Limb (tissue), 2 donors: ENCODE results near the gene PPID.
"Not testable (repeated sequence)": the region's sequence is repeated elsewhere in the genome, so short reads cannot be mapped to it uniquely, and the experiment has no call there.

Experiments used
- DNase-seq, 2 donors: peaks; one replicate each; pipeline ENCODE4 v3.0.0-alpha.2; 2016; ENCODE audit errors: extremely low spot score in 2 of 2

Gene PPID

GRCh38 chr4:158722917-158723793 lies at the start of gene PPID:
Gene PPID (minus strand): TSS chr4:158723396. CDS start chr4:158723288, 108 bp downstream.
- peak; percentile 87 to 91 for DNase-seq

DNA sequence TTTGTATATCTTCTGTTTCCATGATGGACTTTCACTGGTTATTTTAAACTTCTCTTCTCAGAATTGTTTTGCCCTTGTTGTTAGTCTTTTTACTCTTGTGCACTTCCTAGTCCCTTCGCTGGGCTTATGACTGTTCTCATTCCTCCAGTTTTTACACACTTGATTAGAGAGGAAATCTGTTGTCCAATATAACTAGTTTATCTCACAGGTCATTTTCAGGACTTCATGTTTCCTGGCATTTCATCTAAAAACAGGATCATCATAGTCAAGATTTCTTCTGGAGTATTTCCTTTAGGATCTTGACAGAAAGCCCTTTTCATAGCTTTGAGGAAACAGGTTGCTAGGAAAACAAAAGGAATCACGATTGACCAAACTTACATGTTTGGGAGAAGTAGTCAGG lies 48.6 kb upstream of the PPID start:
- DNase-seq = no peak

GRCh38 chr4:158770671-158771070 lies 47.5 kb upstream of the PPID start:
- DNase-seq = no peak

DNA sequence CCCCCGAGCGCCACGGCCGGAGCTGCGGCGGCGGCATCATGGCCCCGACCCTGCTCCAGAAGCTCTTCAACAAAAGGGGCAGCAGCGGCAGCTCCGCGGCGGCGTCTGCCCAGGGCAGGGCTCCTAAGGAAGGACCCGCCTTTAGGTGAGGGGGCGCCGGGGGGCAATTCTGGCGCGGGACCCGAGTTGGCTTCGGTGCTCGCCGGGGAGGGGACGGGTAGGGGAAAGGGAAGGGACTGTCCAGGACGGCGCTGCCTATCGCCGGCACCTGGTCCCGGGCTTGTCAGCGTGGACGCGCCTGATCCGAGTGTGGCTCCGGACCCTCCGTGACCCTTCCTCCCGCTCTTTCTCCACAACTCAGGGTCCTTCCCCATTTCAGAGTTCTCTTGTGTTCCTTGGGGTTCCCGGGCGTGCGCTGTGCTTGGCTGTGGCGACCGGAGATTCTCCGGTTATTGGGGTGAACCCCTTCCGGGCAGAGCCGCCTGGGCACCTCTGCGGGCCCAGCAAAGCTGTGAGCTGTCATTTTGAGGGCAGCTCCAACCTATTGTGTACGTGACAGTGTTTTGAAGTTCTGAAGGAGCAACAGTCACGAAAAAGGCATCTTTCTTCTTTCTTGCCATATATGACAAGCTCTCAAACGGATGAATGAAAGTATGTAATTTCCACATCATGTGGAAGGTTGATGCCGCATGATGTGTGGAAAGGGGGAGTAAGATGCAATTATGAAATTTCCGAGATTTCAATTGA lies 46.2 kb upstream of the PPID start:
- peak in 1 of 2 donors; percentile 82 for DNase-seq

DNA sequence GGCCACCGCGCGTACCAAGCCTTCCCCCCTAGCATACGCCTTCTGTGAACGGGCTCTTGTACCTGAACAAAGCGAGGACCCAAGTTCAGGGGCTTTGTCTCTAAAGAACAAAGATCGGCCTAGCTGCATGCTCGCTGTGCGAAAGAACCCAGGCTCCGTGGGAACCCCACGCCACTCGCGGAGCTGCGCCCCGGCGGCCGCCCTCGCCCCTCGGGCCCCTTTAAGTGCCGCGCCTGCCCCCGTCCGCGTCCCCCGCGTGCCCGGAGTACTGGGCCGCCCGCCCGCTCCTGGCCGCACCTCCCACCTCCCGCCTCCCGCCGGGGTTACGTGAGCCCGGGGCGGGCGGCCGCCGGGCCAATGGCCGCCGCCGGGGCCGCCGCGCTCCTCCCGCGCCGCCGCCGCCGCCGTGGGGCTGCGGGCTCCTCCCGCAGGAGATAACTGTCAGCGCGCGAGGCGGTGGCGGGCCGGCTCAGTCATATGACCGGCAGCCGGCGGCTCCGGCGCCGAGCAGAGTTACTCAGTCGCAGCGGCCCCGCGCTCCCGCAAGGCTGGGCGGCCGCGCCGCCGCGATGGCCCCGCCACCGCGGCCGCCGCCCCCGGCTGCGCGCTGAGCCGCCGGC lies 45.5 kb upstream of the PPID start, which contains the start of gene FNIP2:
TSS of gene FNIP2 (plus strand) at position 472 of the 620 bp plus-strand sequence. CDS start 187 bp downstream, outside the sequence.
- peak; percentile 59 to 90 for DNase-seq

GRCh38 chr4:158767451-158767850 lies 44.3 kb upstream of the PPID start:
- DNase-seq = no peak

DNA sequence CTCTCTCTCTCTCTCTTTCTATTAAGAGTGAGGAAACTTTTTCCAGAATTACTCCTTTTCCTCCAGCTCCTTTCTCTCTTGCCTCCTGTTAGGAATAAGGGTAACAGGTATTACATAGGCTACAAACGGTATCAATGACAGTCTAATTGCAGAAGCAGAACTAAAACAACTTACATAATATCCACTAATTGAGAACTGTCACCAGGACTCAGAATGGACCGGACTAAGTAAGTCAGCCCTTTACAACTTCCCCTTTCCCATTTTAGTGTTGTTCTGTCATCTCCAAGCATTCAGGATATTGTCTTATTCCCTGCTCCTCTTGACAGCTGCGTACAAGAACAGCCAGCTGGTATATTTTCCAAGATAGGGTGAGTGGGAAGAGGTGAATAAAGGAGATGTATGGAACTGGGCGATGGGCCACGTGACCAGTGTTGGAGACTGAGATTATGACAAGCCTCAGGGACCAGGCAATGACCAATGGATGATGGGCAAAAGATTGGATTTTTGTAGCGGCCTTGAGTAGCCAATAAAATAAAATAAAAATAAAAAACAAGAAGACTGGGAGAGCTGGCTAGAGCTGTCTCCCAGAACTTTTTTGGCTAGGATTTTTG lies 43.3 kb upstream of the PPID start:
- no peak for DNase-seq

- DNase-seq = no peak
Measured at GRCh38 chr4:158763462-158763861, 40.3 kb upstream of the PPID start.

DNA sequence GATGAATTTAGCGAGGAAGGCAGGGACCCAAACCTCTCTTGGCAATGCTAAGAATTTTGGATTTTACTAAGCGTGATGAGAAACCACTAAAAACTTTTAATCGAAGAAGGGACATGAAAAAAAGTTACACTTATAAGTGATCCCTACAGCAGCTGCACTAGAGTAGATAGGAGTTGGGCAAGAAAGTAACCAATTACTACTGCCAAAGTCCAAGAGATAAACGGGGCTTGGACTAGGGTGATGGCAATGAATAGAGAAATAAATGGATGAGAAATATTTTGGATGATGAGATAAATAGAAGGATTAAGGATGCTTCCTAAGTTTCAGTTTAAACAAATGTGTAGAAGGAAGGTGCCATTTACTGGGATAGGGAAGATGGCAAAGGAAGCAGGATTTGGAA lies 39.4 kb upstream of the PPID start:
- DNase-seq = no peak

- no peak for DNase-seq
Measured at GRCh38 chr4:158760866-158761265, 37.7 kb upstream of the PPID start.

DNA sequence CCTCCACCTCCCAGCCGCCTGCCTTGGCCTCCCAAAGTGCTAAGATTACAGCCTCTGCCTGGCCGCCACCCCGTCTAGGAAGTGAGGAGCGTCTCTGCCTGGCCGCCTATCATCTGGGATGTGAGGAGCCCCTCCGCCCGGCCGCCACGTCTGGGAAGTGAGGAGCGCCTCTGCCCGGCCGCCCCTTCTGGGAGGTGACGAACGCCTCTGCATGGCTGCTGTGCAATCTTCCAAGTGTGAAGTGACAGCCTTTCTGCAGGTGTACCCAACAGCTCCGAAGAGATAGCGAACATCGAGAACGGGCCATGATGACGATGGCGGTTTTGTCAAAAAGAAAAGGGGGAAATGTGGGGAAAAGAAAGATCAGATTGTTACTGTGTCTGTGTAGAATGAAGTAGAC lies 36.3 kb upstream of the PPID start:
- DNase-seq = not testable (repeated sequence)

DNA sequence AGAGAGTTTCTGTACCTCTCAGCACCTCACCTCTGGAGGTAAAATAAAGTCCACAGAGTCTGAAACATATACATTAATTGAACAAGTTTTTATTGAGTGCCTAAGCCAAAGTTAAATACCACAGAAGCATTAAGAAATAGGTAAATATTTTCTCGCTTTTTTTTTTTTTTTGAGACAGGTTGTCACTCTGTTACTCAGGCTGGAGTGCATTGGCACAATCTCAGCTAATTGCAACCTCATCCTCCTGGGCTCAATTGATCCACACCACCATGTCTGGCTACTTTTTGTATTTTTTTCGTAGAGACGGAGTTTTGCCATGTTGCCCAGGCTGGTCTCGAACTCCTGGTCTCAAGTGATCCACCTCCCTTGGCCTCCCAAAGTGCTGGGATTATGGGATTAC lies 35.5 kb upstream of the PPID start:
- DNase-seq = no peak

GRCh38 chr4:158758142-158758541 lies 34.9 kb upstream of the PPID start:
- DNase-seq = no peak

DNA sequence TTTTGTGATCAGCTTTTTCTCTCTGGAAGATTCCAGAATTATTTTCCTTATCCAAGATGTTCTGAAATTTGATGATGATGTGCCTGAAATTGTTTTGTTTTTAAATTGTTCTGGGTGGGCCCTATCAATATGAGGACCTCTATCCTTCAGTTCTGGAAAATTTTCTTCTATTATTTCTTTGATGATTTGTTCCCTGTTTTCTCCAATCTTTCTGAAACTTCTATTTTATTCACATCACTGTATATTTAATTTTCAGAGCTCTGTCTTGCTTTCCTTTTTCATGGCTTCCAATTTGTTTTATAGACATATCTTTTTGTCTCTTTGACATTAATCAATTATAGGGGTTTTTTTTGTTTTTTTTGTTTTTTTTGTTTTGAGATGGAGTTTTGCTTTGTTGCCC lies 33.4 kb upstream of the PPID start:
- no peak for DNase-seq

GRCh38 chr4:158755819-158756218 lies 32.6 kb upstream of the PPID start:
- DNase-seq = not testable (repeated sequence)

DNA sequence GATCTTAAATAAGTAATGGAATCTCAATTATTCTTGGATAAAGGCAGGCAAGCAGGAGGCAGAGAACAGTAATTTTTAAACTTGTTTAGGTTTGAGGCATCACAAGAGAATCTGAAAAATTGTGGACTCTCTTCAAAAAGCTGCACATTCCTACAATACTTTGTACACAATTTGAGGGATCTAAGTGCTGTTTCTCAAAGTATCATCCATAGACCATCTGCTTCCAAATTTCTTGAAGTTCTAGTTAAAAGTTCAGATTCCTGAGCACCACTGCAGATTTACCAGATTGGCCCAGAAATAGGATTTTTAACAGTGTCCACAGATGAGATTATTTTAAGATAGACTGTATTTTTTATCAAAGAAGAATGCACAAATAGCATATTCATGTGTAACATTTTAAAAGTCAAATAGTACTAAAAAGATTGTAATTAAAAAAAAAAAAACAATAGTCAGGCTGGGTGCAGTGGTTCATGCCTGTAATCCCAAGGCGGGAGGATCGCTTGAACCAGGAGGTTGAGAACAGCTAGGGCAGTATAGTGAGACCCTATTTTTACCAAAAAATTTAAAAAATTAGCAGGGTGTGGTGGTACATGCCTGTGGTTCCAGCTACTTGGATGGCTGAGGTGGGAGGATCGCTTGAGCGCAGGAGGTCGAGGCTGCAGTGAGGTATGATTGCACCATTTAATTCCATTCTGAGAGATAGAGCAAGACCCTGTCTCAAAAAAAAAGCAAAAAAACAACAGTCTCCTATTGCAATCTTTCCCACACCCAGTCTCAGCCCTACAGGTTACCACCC lies 31.4 kb upstream of the PPID start:
- no peak for DNase-seq

GRCh38 chr4:158750379-158750778 lies 27.2 kb upstream of the PPID start:
- DNase-seq = peak in 1 of 2 donors; percentile 24

DNA sequence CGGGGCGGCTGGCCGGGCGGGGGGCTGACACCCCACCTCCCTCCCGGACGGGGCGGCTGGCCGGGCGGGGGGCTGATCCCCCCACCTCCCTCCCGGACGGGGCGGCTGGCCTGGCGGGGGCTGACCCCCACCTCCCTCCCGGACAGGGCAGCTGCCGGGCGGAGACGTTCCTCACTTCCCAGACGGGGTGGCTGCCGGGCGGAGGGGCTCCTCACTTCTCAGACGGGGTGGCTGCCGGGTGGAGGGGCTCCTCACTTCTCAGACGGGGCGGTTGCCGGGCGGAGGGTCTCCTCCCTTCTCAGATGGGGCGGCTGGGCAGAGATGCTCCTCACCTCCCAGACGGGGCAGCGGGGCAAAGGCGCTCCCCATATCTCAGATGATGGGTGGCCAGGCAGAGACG lies 23.3 kb upstream of the PPID start:
- DNase-seq = not testable (repeated sequence)

DNA sequence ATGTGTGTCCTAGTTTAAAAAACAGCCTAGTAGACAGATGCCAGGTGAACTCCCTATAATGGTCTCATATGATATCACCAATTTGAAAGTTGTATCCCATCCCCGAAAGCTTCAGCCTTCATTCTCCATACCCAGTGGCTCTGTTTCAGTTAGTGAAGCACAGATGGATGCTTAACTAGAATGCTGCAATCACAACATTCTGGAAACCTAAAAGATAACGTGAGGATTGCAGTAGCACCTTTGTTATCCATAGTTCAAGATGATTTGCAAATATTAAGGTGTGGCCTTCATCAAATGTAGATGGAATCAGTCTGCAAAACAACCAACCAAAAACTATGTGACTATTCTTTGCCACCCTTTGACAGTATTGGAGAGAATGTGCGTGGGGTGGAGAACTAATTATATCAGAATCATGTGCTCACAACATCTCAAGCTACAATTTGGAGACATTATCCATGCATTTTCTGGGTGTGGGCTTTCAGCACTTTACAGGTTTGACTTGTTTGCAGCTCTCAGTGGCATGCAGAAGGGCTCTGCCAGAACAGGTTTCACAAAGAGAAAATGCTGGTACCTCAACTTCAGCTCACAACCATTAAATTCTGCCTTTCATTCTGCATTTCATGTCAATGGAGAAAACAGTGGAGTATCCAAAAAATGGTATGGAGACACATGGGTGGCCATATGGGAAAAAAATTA lies 18.3 kb upstream of the PPID start:
- no peak for DNase-seq

GRCh38 chr4:158739600-158739999 lies 16.4 kb upstream of the PPID start:
- no peak for DNase-seq
